Kidney (tissue), 14 donors: ENCODE results near the gene SGIP1. TPM values are rescaled to one million over a fixed set of nuclear protein-coding genes. Genes with fewer than 3 reads are reported as not detected.

Experiments used
- DNase-seq, 5 donors: peaks; one replicate each; pipeline ENCODE4 v3.0.0-alpha.2; 2013 to 2020
- FAIRE-seq: peaks from 2 replicates; lab custom pipeline; 2012; peaks lifted over from hg19 to GRCh38; lab: Jason Lieb, UNC
- H3K27ac ChIP-seq, 2 donors: one replicate each; pipeline ENCODE4 v1.7.0; 2013; ENCODE audit warnings: low read depth in 2 of 2, low read length in 2 of 2, inconsistent platforms in 1 of 2
- H3K27me3 ChIP-seq: one replicate; pipeline ENCODE4 v1.7.1; 2013; ENCODE audit warnings: low read length, inconsistent platforms; ENCODE audit not compliant: control insufficient read depth, insufficient read depth
- H3K36me3 ChIP-seq, 3 donors: one replicate each; pipeline versions ENCODE4 v1.7.0 to v1.7.1; 2013; ENCODE audit warnings: low read length in 3 of 3, control low read depth in 1 of 3, inconsistent platforms in 1 of 3; ENCODE audit not compliant: insufficient read depth in 3 of 3, control insufficient read depth in 2 of 3
- H3K4me1 ChIP-seq, 3 donors: one replicate each; pipeline versions ENCODE4 v1.7.0 to v1.7.1; 2013; ENCODE audit warnings: low read length in 3 of 3, inconsistent platforms in 1 of 3, low read depth in 1 of 3; ENCODE audit not compliant: control insufficient read depth in 2 of 3, insufficient read depth in 2 of 3
- H3K4me3 ChIP-seq, 3 donors: one replicate each; pipeline versions ENCODE4 v1.7.0 to v1.8.1; 2013; ENCODE audit warnings: low read length in 3 of 3, control low read depth in 1 of 3, inconsistent platforms in 1 of 3
- H3K9ac ChIP-seq, 3 donors: one replicate each; pipeline versions ENCODE4 v1.7.0 to v1.7.1; 2013; ENCODE audit warnings: low read length in 3 of 3, control low read depth in 1 of 3, inconsistent platforms in 1 of 3
- H3K9me3 ChIP-seq, 3 donors: one replicate each; pipeline versions ENCODE4 v1.7.0 to v1.7.1; 2013; ENCODE audit warnings: low read length in 3 of 3, control low read depth in 1 of 3, inconsistent platforms in 1 of 3; ENCODE audit not compliant: control insufficient read depth in 2 of 3, insufficient read depth in 1 of 3
- intact Hi-C: fragments of 100-400 bp; cut with DNase I; formaldehyde crosslinking; loops from one replicate; pipeline ENCODE4 v1.11.1; 2022
- polyA plus RNA-seq: library from polyadenylated mRNA; stranded (reverse); fragments of 350-450 nt; fragmentation: Illumina TruSeq; extraction: RNeasy Lipid Tissue Mini Kit (QIAGEN cat#74804); gene quantifications from one replicate; pipeline ENCODE4 v1.2.3, GENCODE V29; 2014; ENCODE audit warnings: low read depth, low replicate concordance; ENCODE audit not compliant: insufficient read depth
- total RNA-seq: library from RNA; stranded (reverse); fragmentation: NEBNext Ultra II Directional; extraction: Animal tissue kit (Norgen Biotek cat#: 25700); gene quantifications from one replicate; pipeline ENCODE4 v1.2.1, GENCODE V29; 2021
- TF ChIP-seq, protein P1 (sequence below): IDR thresholded peaks from 3 replicates; pipeline ENCODE4 v1.5.1; 2012; ENCODE audit warnings: mild to moderate bottlenecking, moderate library complexity, borderline replicate concordance; ENCODE audit not compliant: insufficient read depth; ENCODE audit errors: extremely low read depth
- donor health status: control.
- donor health status: control.
- donor health status: control.
- donor health status: control.
- donor health status: control.
- donor health status: DM: yes; HTN: yes; CAD: no.
- donor health status: Normal renal cell carcinoma (clear cell type).

The SGIP1 gene
- total and polyA plus RNA-seq, 2 donors from 2014 or later, result 8.3 to 11.2 TPM

DNA sequence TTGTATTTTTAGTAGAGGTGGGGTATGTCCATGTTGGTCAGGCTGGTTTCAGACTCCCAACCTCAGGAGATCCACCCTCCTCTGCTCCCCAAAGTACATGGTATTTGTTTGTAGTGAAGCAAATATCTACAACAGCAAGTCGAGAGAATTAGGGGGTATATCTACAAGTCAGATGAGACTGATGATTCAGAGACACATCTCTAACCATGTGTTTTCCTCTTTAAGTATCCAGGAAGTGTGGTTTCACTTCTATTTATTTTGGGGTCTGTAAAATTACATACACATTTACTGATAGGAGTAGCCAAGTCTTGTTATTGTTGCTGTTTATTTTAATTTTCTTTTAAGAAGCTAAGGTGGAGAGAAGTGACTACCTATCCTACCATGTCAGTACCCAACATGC is 44.9 kb downstream of the SGIP1 start:
- TF ChIP-seq, protein P1, sequence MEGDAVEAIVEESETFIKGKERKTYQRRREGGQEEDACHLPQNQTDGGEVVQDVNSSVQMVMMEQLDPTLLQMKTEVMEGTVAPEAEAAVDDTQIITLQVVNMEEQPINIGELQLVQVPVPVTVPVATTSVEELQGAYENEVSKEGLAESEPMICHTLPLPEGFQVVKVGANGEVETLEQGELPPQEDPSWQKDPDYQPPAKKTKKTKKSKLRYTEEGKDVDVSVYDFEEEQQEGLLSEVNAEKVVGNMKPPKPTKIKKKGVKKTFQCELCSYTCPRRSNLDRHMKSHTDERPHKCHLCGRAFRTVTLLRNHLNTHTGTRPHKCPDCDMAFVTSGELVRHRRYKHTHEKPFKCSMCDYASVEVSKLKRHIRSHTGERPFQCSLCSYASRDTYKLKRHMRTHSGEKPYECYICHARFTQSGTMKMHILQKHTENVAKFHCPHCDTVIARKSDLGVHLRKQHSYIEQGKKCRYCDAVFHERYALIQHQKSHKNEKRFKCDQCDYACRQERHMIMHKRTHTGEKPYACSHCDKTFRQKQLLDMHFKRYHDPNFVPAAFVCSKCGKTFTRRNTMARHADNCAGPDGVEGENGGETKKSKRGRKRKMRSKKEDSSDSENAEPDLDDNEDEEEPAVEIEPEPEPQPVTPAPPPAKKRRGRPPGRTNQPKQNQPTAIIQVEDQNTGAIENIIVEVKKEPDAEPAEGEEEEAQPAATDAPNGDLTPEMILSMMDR, result no peak

DNA sequence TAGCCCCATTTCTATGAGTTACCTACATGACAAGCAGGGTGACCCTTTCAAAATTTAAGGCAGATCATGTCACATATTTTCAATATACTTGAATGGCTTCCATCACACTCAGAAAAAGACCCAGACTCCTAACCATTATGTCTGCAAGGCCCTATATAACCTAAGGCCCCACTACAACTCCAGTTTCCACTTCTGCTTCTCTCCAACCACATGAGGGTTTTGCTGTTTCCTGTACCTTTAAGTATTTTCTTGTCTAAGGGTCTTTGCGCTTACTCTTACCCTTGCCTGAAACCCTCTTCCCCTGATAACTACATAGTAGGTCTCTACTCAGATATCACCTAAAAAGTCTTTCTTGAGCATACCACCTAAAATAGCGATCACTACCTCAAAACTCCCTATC is 46.1 kb downstream of the SGIP1 start:
- DNase-seq (no peak), FAIRE-seq (no peak)
- peaks cover 0 to 4% (median 0%) of the 10 kb centered on the region in 3 donors for H3K4me1 ChIP-seq
- H3K36me3 ChIP-seq, result no peaks in the 10 kb centered on the region
- no peak overlapping the region for H3K9ac ChIP-seq
- no peaks in the 10 kb centered on the region for H3K9me3 ChIP-seq
- no peak overlapping the region for H3K4me3 ChIP-seq
- H3K27me3 ChIP-seq, result no peaks in the 10 kb centered on the region
- intact Hi-C loops, result no loop called here
- TF ChIP-seq, protein P1, result no peak
- H3K27ac ChIP-seq, result no peak overlapping the region

More for the DNA sequence above, 44.9 kb downstream of the SGIP1 start:
- intact Hi-C loops, result no loop called here
- H3K4me1 ChIP-seq, result no peaks in the 10 kb centered on the region
- FAIRE-seq (no peak), DNase-seq (no peak)
- no peak overlapping the region for H3K4me3 ChIP-seq
- H3K27me3 ChIP-seq, result no peaks in the 10 kb centered on the region
- H3K27ac ChIP-seq, result no peak overlapping the region
- no peak overlapping the region for H3K9ac ChIP-seq
- no peaks in the 10 kb centered on the region for H3K9me3 ChIP-seq
- no peaks in the 10 kb centered on the region for H3K36me3 ChIP-seq

DNA sequence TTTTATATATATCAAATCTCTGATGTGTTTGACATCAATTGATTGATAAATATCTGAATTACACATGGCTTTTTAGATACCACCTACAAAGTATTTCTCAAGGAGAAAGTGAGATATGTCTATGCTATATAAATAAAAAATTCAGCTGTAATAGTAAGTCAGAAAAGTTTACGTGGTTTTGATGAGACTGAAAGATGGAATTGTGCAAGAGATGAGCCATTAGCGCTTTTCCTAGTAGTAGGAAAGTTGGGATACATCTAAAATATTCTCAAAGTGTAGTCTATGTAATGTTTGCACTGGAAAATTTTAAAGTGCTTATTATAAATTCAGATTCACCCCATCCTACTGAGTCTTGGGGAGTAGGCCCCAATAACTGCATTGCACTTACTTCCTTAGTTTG is 49.1 kb downstream of the SGIP1 start:
- Histone ChIP-seq H3K36me3 (no peaks in the 10 kb centered on the region), H3K9me3 (no peaks in the 10 kb centered on the region), H3K4me3 (no peak overlapping the region), H3K27me3 (no peaks in the 10 kb centered on the region), H3K4me1 (peaks cover 0 to 4% (median 0%) of the 10 kb centered on the region in 3 donors), H3K9ac (no peak overlapping the region), H3K27ac (no peak overlapping the region)
- DNase-seq, result no peak
- FAIRE-seq, result no peak
- TF ChIP-seq, protein P1, result no peak
- intact Hi-C loops, result no loop called here

DNA sequence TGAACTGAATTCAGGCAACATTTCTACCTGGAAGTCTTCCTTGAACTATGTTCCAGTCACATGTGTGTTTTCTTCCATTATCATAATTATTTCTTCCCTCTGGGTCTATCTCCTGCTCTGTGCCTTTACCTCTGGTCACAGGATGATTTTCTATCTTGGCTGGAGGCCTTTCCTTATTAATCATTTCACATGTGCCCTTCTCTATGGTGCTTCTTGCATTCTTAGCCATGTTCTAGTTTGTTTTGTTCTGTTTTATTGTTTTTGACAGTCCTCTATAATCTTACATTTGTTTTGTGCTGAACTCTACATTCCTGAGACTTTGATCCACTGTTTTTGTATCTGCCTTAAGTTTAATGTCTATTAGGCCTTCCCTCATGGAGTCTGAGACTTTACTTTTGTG is 51.0 kb downstream of the SGIP1 start:
- Histone ChIP-seq H3K36me3 (no peaks in the 10 kb centered on the region), H3K27ac (no peak overlapping the region), H3K4me3 (no peak overlapping the region), H3K9me3 (no peaks in the 10 kb centered on the region), H3K27me3 (no peaks in the 10 kb centered on the region), H3K4me1 (peaks cover 0 to 4% (median 0%) of the 10 kb centered on the region in 3 donors), H3K9ac (no peak overlapping the region)
- no peak for FAIRE-seq
- intact Hi-C loops, result no loop called here
- TF ChIP-seq, protein P1, result no peak
- no peak for DNase-seq
